GM18505 (cell line): ENCODE results near the gene TIGD2.

Source experiments
- ATAC-seq: cut with Tn5 transposase; IDR thresholded peaks from one replicate; pipeline ENCODE4 v1.9.1; 2021; ENCODE audit not compliant: unreplicated experiment
- POLR2A ChIP-seq: IDR thresholded peaks from 4 replicates; pipeline ENCODE4 v1.6.1; 2011; ENCODE audit warnings: borderline replicate concordance; ENCODE audit not compliant: insufficient read depth, insufficient read length; ENCODE audit errors: extremely low read depth

The TIGD2 gene

GRCh38 chr4:89161841-89162240 is 50.5 kb downstream of the TIGD2 start:
- no peak for TF ChIP-seq POLR2A
- ATAC-seq: no peak

- ATAC-seq: no peak
- TF ChIP-seq POLR2A: no peak
These were observed 51.2 kb downstream of the TIGD2 start for GRCh38 chr4:89162496-89162895.

- ATAC-seq: no peak
- no peak for TF ChIP-seq POLR2A
These were observed 51.7 kb downstream of the TIGD2 start for GRCh38 chr4:89162987-89163386.

GRCh38 chr4:89164400-89164799 is 53.1 kb downstream of the TIGD2 start:
- no peak for TF ChIP-seq POLR2A
- ATAC-seq: no peak
